Cardiac muscle cell (in vitro differentiated cells and primary cell): Measurements from ENCODE around the gene LDB2. TPM values are rescaled to one million over a fixed set of nuclear protein-coding genes. Genes with fewer than 3 reads are reported as not detected.

Experiments
- DNase-seq, 2 donors: peaks; one replicate each; pipeline versions ENCODE4 v3.0.0 to v3.0.0-alpha.2; 2010 to 2017; ENCODE audit warnings: low read depth in 1 of 2, low spot score in 1 of 2
- H3K27ac ChIP-seq: fragments of 200-600 bp; sonication (generic); 2 replicates; pipeline ENCODE4 v1.5.1; 2016
- H3K27me3 ChIP-seq: fragments of 200-600 bp; sonication (generic); 2 replicates; pipeline ENCODE4 v1.6.0; 2016; ENCODE audit warnings: control low read depth
- H3K36me3 ChIP-seq: fragments of 200-600 bp; sonication (generic); 2 replicates; pipeline ENCODE4 v1.5.1; 2016; ENCODE audit warnings: control low read depth
- H3K4me1 ChIP-seq: fragments of 200-600 bp; sonication (generic); 2 replicates; pipeline ENCODE4 v1.8.1; 2017; ENCODE audit warnings: low read depth, mild to moderate bottlenecking, mixed run types
- H3K4me3 ChIP-seq: fragments of 200-600 bp; sonication (generic); 2 replicates; pipeline ENCODE4 v1.5.1; 2016; ENCODE audit warnings: mild to moderate bottlenecking
- H3K9me3 ChIP-seq: fragments of 200-600 bp; sonication (generic); 2 replicates; pipeline ENCODE4 v1.5.1; 2017; ENCODE audit warnings: low read depth, mild to moderate bottlenecking, control low read depth
- polyA plus RNA-seq: library from polyadenylated mRNA; unstranded; fragments of >200 nt; fragmentation: Nextera tagmentation; extraction: Ambion mirVana; gene quantifications from 2 replicates; pipeline ENCODE4 v1.2.1, GENCODE V29; 2016
- total RNA-seq: library from RNA; depleted of rRNA; stranded (reverse); fragments of >200 nt; gene quantifications from 2 replicates; pipeline ENCODE4 v1.2.3, GENCODE V29; 2016
- TF ChIP-seq, protein P1 (sequence below): IDR thresholded peaks from 2 replicates; pipeline ENCODE4 v1.5.1; 2012; ENCODE audit warnings: low read depth, mild to moderate bottlenecking, low read length

LDB2 gene
- total and polyA plus RNA-seq, 2 experiments from 2014 or later = 10.4 to 12.4 TPM

DNA sequence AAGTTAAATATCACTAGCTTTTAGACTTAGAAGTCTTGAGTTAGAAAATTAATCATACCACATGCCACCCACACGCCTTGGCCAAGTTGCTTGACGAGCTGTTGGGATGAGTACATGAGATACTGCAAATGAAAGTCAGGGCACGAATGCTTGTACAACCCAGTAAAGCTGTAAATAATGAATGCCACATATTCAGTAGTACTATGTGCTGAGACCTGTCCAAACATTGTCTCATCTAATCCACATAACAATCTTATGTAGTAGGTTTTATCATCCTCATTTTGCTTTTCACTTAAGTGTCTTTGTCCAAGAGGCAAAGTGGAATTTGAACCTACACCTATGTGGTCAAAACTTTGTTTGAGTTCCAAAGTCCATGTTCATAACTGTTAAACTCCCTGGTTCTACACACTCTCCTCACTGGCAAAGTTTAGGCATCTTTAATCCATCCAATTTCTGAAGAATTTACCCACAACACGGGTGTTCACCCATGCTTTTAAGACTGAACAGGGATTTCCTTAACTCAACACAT lies 74.1 kb downstream of the LDB2 start:
- Histone ChIP-seq H3K4me1 (peaks cover 5% of the 10 kb centered on the region), H3K27ac (no peak overlapping the region), H3K27me3 (no peaks in the 10 kb centered on the region), H3K36me3 (no peaks in the 10 kb centered on the region), H3K4me3 (no peak overlapping the region), H3K9me3 (no peaks in the 10 kb centered on the region)
- DNase-seq = no peak
- TF ChIP-seq, protein P1, sequence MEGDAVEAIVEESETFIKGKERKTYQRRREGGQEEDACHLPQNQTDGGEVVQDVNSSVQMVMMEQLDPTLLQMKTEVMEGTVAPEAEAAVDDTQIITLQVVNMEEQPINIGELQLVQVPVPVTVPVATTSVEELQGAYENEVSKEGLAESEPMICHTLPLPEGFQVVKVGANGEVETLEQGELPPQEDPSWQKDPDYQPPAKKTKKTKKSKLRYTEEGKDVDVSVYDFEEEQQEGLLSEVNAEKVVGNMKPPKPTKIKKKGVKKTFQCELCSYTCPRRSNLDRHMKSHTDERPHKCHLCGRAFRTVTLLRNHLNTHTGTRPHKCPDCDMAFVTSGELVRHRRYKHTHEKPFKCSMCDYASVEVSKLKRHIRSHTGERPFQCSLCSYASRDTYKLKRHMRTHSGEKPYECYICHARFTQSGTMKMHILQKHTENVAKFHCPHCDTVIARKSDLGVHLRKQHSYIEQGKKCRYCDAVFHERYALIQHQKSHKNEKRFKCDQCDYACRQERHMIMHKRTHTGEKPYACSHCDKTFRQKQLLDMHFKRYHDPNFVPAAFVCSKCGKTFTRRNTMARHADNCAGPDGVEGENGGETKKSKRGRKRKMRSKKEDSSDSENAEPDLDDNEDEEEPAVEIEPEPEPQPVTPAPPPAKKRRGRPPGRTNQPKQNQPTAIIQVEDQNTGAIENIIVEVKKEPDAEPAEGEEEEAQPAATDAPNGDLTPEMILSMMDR = no peak

DNA sequence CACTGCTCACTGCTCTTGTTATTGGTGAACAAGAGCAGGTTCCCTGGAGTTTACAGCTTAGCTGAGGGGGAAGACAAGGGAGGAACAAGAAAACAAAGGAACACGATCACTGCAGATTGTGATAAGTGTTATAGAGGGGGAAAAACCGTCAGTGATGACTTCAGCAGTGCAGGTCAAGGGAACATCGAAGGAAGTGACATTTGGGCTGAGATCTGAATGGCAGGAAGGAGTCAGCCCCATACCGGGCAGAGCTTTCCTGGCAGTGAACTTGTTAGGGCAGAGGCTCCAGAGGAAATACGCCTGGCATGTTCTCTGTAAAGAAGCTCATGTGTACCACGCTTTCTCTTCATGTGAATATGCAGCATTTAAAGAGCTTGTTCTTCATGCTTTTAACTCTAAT lies 78.1 kb downstream of the LDB2 start:
- Histone ChIP-seq H3K4me3 (no peak overlapping the region), H3K9me3 (no peaks in the 10 kb centered on the region), H3K36me3 (no peaks in the 10 kb centered on the region), H3K27me3 (no peaks in the 10 kb centered on the region), H3K4me1 (peaks cover 5% of the 10 kb centered on the region), H3K27ac (no peak overlapping the region)
- DNase-seq = peak in 1 of 2 donors; percentile 12
- TF ChIP-seq, protein P1 = no peak

DNA sequence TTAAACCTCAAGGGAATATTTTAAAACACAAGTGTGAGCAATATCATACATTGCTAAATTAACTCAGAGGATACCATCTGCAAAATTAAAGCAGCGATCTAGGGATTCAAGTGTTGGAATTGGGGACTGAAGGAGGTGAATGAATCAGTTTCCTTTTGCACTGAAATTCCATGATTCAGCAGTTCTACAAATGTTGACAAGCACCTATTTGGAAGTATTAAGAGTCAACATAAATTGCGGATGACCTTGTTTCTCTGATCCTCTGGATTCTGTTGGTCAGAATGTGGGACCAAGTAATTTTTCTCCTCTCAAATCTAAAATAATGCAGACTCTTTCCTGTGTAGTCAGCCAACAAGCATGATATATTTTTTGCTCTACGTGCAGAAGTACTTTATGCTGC lies 78.8 kb downstream of the LDB2 start:
- no peaks in the 10 kb centered on the region for H3K27me3 ChIP-seq
- DNase-seq = no peak
- no peaks in the 10 kb centered on the region for H3K9me3 ChIP-seq
- no peak overlapping the region for H3K27ac ChIP-seq
- H3K4me3 ChIP-seq = no peak overlapping the region
- no peaks in the 10 kb centered on the region for H3K36me3 ChIP-seq
- peaks cover 5% of the 10 kb centered on the region for H3K4me1 ChIP-seq
- TF ChIP-seq, protein P1 = no peak

DNA sequence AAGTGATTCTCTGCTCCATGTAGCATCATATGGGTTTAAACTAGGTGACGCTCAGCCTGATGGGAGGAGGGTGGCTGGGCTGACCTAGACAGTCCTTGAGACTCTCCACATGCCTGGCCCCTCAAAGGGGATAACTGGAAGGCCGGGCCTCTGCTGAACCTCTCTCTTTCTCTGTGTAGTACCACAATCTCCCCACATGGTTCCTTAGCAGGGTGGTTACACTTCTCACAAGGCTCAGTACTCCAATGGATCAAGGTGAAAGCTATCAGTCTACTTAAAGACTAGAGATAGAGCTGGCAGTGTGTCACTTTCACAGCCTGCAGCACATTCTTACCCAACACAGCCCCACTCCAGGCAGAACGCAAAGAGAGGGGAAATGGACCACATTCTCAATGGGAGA lies 80.4 kb downstream of the LDB2 start:
- Histone ChIP-seq H3K4me1 (peaks cover 5% of the 10 kb centered on the region), H3K9me3 (no peaks in the 10 kb centered on the region), H3K4me3 (no peak overlapping the region), H3K27me3 (no peaks in the 10 kb centered on the region), H3K36me3 (no peaks in the 10 kb centered on the region), H3K27ac (no peak overlapping the region)
- DNase-seq = no peak
- TF ChIP-seq, protein P1 = no peak

DNA sequence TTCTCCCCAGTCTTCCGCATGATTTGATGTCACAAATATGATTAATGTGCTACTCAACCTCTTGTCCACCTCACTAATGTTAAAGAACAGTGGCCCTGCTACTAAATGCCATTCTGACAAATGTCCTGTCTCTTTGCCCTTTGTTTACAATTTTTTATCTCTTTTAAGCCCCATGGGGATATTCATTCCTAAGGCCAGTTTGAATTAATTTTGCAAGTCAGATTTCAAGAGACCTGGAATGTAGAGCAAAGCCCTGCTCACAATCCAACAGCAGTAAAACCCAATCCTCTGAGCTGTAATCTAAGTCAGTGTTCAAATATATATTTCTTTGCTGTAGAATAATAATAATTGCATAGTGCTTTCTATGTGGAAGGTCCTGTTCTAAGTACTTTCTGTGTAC lies 81.2 kb downstream of the LDB2 start:
- H3K4me1 ChIP-seq = peaks cover 5% of the 10 kb centered on the region
- TF ChIP-seq, protein P1 = no peak
- no peak overlapping the region for H3K27ac ChIP-seq
- H3K27me3 ChIP-seq = no peaks in the 10 kb centered on the region
- no peaks in the 10 kb centered on the region for H3K9me3 ChIP-seq
- no peak for DNase-seq
- no peaks in the 10 kb centered on the region for H3K36me3 ChIP-seq
- H3K4me3 ChIP-seq = no peak overlapping the region

DNA sequence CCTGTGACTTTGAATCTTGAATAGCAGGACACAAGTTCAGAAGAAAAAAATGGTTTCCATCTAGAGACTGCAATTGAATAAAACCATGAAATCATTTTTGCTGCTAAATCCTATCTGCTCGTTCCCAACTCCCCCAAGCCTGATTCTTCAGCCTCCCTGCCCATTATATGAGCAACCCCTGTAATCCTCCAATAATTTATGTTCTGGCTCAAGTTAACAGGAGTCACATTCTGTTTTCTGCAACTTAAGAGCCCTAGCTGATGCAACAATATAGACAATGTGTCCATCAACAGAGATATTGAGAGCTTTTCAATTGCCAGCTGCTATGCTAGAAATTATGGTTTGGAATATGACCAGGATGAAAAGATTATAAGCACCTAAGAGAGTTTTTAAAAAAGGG lies 84.1 kb downstream of the LDB2 start:
- DNase-seq = no peak
- Histone ChIP-seq H3K4me3 (no peak overlapping the region), H3K27me3 (no peaks in the 10 kb centered on the region), H3K4me1 (no peaks in the 10 kb centered on the region), H3K27ac (no peak overlapping the region), H3K9me3 (no peaks in the 10 kb centered on the region), H3K36me3 (no peaks in the 10 kb centered on the region)
- TF ChIP-seq, protein P1 = no peak
